Measurements from ENCODE around the gene PFDN6. TPM values are rescaled to one million over a fixed set of nuclear protein-coding genes. Genes with fewer than 3 reads are reported as not detected.

Gene PFDN6
- total and polyA plus RNA-seq, 9 of the 15 experiments (the other 6 are each of a cell fraction or from before 2014, with no cell fraction given), result 6.8 to 475 (median 216) TPM

GRCh38 chr6:33278810-33279209 lies 10.6 kb upstream of the PFDN6 start:
- Histone ChIP-seq H3K27ac (ENCODE audit: extremely low read depth, low read depth, low read length) (no peak overlapping the region; the same call in 2 of the 3 replicates), H3K27me3 (ENCODE audit: control insufficient read depth in 2 of 2, insufficient read depth in 2 of 2, low read length in 2 of 2) (no peaks in the 10 kb centered on the region), H3K4me2 (ENCODE audit: insufficient read depth, low read length) (no peak overlapping the region), H3K9me3 (replicated peaks; ENCODE audit: control insufficient read depth, insufficient read depth, low read depth, low read length) (no peaks in the 10 kb centered on the region), H3K9me1 (ENCODE audit: control insufficient read depth, insufficient read depth, low read length) (no peaks in the 10 kb centered on the region), H4K20me1 (replicated peaks; ENCODE audit: control insufficient read depth, insufficient read depth, low read length) (peaks cover 30% of the 10 kb centered on the region), H3K4me3 (no peak overlapping the region), H3K4me1 (replicated peaks in 1 of 2; ENCODE audit: control insufficient read depth in 2 of 2, insufficient read depth in 2 of 2, low read length in 2 of 2) (peaks cover 34 to 39% of the 10 kb centered on the region in 2 experiments), H3K36me3 (ENCODE audit: control insufficient read depth, insufficient read depth, low read length) (peaks cover 90% of the 10 kb centered on the region), H3K9ac (ENCODE audit: insufficient read depth in 1 of 2, low read depth in 2 of 2, low read length in 2 of 2) (no peak overlapping the region), H2AFZ (ENCODE audit: low read depth, low read length) (no peak overlapping the region), H3K79me2 (ENCODE audit: control insufficient read depth, insufficient read depth, low read length) (peaks cover 27% of the 10 kb centered on the region)
- in situ Hi-C loops (cut with MboI) (loop anchor here (10.0 kb wide), 1 partner anchor 126 kb away; no protein-coding TSS in a partner anchor), intact Hi-C loops (cut with micrococcal nuclease) (loop anchor here (10.0 kb wide), 1 partner anchor 296 kb away; no protein-coding TSS in a partner anchor)
- FAIRE-seq, result no peak
- no peak for DNase-seq (ENCODE audit: extremely low read depth in 1 of 4, low spot score in 3 of 4)
- CTCF ChIA-PET (ENCODE audit: low intra/inter-chr PET ratio), result interaction anchor here (1.9 to 6.6 kb wide), 4 partner anchors 20 to 147 kb away, joined by 5 to 64 read pairs (median 18); partner anchors contain the start of gene RGL2
- ATAC-seq, result no peak
- WGBS (ENCODE audit: insufficient coverage, low coverage, missing lambda C conversion rate), result 80% methylated on average over 3 of the region's 3 CpGs
- POLR2A ChIA-PET, result interaction anchor here (1.0 to 8.1 kb wide), 4 partner anchors 11 to 38 kb away, joined by 3 to 90 read pairs (median 14); partner anchors contain the start of genes PFDN6, RGL2 and WDR46
- no peak for TF ChIP-seq GMEB1 (CRISPR knock-in tag; IDR thresholded peaks at IDR 0.05)
- no peak for TF ChIP-seq RBFOX2 (IDR thresholded peaks at IDR 0.05; ENCODE audit: low read depth, low read length)
- TF ChIP-seq HNRNPK (IDR thresholded peaks at IDR 0.05; ENCODE audit: low read depth, low read length, poor library complexity, severe bottlenecking), result no peak
- no peak for TF ChIP-seq ZNF217 (CRISPR knock-in tag; IDR thresholded peaks at IDR 0.05)
- TF ChIP-seq RBM34 (IDR thresholded peaks at IDR 0.05; ENCODE audit: borderline replicate concordance, insufficient read depth, low read length), result no peak
- TF ChIP-seq ILK (tag; IDR thresholded peaks at IDR 0.05; ENCODE audit: borderline replicate concordance, low read depth), result no peak
- no peak for TF ChIP-seq KDM4B (IDR thresholded peaks at IDR 0.05; ENCODE audit: borderline replicate concordance in 2 of 2, low read depth in 1 of 2)
- no peak for TF ChIP-seq ZNF165 (CRISPR knock-in tag; IDR thresholded peaks at IDR 0.05; ENCODE audit: borderline replicate concordance)
- no peak for TF ChIP-seq ZEB2 (IDR thresholded peaks at IDR 0.05)
- no peak for TF ChIP-seq ZNF655 (CRISPR knock-in tag; IDR thresholded peaks at IDR 0.05)
- no peak for TF ChIP-seq EWSR1 (IDR thresholded peaks at IDR 0.05; ENCODE audit: borderline replicate concordance, low read depth, partially characterized antibody)
- no peak for TF ChIP-seq ZNF57 (CRISPR knock-in tag; IDR thresholded peaks at IDR 0.05)
- TF ChIP-seq EP400 (IDR thresholded peaks at IDR 0.05), result no peak
- no peak for TF ChIP-seq FOXJ2 (tag; IDR thresholded peaks at IDR 0.05)
- TF ChIP-seq ZBED1 (IDR thresholded peaks at IDR 0.05), result no peak
- BruUV-seq (replicated peaks), result no TSS peak

All from K562 (cell line).